HG02981 (cell line): ENCODE results near the gene HTRA3.

Experiments used
- ATAC-seq: cut with Tn5 transposase; IDR thresholded peaks from one replicate; pipeline ENCODE4 v1.9.1; 2021; ENCODE audit warnings: mild to moderate bottlenecking, moderate library complexity; ENCODE audit not compliant: unreplicated experiment

The HTRA3 gene

DNA sequence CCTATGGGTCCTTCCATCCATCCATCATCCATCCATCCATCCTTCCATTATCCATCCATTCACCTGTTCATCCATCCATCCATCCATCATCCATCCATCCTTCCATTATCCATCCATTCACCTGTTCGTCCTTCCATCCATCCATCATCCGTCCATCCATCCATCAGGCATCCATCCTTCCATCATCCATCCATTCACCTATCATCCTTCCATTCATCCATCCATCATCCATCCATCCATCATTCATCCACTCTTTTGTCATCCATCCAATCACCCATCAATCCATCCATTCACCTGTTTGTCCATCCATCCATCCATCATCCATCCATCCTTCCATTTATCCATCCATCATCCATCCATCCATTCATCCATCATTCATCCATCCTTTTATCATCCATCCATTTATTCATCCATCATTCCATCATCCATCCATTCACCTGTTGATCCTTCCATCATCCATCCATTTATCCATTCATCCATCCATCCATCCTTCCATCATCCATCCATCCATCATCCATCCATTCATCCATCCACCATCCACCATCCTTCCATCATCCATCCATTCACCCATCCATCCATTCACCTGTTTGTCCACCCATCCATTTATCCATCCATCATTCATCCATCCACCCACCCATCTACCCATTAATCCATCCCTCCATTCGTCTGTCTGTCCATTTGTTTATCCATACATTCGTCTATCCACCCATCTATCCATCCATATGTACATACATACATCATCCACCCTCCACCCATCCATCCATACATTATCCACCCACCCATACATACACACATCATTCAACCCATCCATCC lies 35.7 kb upstream of the HTRA3 start:
- ATAC-seq: no peak

DNA sequence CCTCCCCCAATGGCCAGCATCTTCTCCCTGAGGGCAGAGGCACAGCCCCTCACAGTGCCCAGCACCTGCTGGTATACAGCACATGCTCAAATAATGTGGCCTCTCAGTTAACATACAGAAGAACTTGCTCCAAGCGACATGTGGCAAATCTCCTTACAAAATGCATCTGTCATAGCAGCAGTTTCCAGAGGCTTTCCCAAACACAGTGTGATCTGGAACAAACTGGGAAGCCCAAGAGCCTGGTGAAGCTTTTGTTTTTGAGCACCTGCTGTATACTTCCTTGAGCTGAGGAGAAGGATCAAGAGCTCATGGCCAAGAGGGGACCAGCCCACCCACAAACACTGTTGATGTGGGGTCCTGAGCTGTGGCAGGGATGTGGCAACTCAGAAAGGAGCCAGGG lies 34.8 kb upstream of the HTRA3 start:
- no peak for ATAC-seq

DNA sequence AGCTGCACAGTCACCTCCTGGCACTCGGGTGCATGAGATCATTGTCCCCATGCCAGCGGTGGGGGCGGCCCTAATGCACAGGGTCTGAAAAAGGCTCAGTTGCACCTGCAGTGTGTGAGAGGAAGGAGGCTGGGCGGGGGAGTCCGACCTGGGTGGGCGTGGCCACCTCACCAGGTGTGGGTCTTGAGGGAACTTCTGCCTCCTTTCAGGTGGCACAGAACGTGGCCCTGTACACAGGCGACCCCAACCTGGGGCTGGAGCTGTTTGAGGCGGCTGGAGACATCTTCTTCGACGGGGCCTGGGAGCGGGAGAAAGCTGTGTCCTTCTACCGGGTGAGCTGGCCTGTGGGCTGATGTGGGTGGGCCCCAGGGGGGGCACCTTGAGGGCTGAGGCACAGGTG lies 34.3 kb upstream of the HTRA3 start:
- ATAC-seq: no peak

DNA sequence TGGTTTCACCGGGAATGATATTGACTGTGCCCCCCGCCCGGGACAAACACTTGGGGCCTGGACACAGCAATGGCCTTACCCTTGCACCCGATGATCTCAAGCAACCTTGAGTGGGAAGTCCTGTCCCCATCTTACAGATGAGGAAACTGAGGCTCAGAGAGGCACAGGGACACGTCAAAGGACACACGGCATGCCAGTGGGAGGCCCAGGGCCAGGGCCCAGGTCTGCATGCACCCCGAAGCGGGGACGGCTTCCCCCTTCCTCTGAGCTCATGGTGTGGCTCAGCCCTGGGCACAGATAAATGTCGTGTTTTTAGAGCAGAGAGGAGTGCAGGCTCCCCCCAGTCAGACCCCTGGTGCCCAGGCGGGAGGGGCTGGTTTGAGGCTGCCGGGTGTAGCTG lies 33.9 kb upstream of the HTRA3 start:
- ATAC-seq: no peak

DNA sequence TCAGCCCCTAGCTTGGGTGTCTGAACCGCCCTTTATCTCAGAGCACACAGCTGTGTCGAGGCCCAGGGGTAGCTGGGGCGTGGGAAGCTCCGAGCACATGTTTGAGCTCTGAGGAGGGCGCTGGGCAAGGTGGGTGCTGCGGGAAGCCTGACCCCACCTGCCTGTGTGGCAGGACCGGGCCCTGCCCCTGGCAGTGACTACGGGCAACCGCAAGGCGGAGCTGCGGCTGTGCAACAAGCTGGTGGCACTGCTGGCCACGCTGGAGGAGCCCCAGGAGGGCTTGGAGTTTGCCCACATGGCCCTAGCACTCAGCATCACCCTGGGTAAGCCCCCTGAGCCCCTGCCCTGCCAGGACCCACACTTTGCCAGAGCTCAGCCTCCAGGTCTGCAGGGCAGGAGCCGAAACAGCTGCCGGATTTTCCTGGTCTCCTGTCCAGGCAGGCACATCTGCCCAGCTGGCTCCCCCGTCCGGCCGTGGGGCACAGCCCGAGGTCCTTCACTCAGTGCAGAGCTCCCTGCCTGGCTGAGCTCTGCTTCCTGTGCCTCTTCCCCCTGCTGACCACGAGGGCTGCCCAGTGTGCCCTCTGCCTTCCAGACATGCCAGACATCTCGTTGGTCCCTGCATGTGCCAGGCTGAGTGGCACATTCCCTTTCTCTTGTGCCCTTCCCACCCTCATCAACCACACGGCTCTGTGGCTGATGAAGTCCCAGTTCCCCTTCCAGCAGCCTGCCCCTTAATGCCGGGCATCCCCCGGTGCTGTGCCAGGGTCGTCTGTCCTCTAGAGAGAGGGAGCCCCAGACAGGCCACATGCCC lies 33.2 kb upstream of the HTRA3 start:
- ATAC-seq: no peak

DNA sequence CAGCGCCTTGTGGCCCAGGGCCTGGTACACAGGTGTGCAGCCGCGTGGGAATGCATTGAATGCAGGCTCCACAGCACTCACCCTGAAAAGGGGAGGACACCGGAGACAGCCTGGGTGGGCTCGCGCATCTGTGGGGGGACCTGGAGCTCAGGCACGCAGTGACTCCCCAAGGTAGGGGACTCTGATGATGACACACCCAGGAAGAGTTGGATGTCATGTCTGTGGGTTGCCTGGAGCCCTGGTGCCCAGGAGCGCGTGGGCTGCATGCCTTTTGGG lies 32.7 kb upstream of the HTRA3 start:
- ATAC-seq: no peak

DNA sequence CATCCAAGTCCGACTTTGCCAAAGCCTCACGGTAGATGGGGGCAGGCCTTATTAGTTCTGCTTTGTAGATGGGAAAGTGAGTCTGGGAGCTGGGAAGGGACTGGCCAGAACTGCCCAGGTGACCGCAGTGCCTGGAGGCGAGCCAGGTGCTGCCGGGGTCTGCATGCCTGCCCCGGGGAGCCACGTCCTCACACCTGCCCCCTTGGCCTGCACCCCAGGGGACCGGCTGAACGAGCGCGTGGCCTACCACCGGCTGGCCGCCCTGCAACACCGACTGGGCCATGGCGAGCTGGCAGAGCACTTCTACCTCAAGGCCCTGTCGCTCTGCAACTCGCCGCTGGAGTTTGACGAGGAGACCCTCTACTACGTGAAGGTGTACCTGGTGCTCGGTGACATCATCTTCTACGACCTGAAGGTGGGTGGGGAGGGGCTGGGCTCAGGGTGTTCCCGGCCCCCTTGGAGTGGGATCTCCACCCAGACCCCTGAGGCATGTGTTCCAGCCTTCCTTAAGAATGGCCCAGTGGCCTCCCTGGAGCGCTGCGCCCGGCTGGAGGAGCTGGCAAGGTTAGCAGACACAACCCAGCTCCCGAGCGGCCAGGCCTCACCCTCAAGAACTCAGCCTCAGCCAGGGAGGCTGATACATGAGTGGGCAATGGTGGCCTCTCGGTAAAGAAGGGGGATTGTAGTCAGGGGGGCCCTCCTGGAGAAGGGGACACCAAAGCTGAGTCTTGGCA lies 32.1 kb upstream of the HTRA3 start:
- ATAC-seq: no peak

DNA sequence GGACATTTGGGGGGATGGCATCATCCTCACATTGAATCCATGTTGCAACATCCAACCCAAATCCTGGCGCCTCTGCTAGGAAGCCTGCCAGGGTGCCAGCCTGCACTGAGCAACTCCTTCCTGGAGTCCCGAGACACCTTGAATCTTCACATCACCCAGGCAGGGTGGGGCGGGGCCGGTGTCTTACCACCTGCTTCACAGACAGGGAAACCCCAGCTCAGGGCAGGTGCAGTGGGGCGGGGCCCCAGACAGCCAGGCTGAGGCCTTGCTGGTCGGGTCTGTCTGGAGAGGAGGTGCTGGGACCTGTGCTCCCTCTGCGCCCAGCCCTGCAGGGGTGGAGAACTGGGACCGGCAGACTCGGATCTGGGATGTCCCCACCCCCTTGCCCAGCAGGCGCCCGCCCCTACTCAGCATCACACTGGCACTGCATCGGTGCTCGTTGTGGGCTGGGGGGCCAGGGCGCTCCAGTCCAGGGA lies 31.5 kb upstream of the HTRA3 start:
- no peak for ATAC-seq

DNA sequence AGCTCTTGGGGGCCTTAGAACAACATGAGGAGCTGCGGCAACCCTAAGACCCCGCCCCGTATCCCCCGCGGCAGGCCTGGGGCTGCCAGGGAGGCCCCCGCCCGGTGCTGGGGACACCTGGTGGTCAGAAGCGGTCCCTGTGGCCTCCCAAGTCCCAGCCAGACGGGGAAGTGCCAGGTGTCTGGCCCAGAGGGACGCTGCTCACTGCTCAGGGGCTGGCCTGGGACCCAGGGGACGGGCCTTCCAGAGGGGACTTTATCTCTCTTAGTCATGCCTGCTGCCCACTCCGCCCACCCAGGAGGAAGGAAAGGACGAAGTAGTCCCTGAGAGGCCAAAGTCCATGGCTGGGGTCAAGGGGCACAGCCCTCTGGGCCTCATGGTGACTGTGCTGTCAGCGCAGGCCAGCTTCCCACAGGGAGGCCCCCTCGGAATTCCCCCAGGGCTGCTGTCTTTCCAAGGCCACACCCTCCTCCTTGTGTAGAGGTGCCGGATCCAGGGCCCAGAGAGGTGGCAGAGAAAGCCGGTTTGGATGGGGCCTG lies 31.0 kb upstream of the HTRA3 start:
- no peak for ATAC-seq

DNA sequence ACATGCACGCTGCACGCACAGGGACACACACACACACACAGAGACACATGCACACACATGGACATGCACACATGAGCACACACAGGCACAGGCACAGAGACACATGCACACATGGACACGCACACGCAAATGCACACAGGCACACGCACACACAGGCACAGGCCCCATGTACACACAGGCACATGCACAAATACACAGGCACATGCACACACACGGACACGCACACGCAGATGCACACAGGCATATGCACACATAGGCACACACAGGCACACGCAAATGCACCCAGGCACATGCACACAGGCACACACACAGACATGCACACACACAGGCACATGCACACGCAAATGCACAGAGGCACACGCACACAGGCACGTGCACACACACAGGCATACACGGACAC lies 30.3 kb upstream of the HTRA3 start:
- ATAC-seq: no peak

DNA sequence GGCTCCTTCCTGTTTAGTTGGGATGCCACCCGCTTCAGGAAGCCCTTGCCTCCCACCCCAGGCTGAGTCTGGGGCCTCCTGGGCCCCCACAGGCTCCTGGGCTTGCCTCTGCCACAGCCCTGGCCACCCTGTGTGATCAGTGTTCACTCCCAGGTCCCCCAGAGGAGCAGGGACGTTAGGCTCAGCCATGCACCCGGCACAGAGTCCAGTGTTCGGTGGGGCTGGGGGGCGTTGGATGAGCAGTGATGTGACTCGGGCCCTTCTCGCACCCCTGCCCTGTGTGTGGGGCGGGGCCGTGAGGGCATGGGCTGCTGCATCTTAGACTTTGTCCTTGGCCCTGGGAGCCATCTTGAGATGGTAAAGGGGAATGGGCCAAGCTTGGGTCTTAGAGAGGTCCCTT lies 29.9 kb upstream of the HTRA3 start:
- ATAC-seq: no peak

DNA sequence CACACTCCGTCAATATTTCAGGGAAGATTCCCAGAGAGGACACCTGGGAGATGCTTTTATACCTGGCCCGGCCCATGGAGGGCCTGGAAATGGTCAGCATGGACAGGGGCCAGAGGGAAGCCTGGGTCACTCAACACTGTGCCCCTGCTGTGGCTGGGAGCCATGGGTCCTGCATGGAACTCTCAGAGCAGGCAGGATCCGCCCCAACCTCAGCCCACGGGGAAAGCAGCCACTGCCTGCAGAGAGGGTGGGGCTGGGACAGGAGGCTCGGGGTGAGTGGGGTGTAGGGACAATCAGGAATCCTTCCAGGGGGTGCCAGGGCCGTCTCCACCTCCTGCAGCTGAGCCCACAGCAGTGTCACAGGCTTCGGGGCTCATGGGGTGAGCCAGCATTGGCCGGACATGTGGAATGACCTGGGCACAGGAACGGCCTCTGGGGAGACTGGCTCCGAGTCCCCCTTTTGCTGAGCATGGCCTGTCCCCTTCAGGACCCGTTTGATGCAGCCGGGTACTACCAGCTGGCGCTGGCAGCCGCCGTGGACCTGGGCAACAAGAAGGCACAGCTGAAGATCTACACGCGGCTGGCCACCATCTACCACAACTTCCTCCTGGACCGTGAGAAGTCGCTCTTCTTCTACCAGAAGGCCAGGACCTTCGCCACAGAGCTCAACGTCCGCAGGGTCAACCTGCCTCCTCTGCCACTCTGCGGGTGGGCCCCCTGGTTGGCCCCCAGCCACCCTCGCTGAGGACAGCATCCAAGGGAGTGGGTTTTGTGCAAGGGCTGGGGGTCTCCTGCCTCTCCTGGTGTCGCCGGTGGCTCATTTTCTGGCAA lies 29.1 kb upstream of the HTRA3 start:
- ATAC-seq: no peak

DNA sequence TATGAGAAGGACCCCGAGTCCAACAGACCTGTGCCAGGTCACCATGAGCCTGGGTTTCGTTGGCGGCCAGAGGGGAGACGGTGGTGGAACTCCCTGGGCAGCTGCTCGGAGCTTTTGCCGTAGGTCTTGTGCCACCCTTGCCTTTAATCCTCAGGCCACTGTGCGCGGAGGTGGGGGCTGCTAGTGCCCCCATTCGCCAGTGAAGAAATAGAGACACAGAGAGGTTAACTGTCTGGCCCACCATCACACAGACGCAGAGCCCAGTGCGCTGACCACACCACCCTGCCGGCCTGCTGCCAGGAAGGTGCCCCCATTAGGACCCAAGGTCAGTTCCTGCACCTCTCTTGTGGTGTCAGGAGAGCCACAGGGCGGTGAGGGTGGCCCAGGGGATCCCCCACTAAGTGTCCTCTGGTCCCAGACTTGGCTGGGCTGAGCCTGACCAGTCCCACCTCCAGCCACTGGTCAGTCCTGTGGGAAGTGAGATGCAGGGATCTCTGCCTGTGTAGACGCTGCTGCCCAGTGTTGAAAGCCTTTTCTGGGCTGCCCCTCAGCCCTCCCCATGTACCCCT lies 28.3 kb upstream of the HTRA3 start:
- ATAC-seq: no peak

DNA sequence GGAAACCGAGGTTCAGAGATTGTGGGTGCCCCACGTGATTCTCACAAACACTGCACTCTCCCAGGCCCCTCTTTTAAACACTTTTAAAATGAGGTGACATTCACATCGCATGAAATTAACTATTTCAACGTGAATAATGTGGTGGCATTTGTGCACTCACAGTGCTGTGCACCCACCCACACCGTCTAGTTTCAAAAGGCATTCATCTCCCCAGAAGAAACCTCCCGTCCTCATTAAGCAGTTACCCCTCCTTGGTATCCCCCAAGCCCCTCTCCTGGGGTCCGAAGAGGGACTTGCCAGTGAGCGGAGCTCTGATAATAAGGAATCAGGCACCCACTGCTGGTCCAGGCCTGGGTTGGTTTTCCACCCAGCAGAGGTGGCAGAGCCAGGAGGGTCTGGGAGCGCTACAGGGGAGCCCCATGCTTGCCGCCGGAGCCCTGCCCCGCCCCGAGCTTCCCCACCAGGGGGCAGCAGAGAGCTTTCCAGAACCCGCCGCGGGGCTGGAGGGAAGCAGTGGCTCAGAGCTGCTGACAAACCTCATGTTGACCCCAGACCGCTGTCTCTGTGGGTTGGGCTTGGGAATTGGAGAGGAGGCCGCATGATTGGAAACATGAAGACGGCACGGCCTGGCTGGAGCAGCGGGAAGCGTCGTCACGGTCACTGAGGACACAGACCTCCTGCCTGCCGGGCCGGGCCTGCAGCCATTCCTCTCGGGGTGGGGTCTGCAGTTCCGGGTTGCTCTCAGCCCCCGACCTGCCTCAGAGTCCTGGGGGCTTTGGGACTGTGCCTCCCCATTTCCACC lies 27.5 kb upstream of the HTRA3 start:
- peak; percentile 62 for ATAC-seq

DNA sequence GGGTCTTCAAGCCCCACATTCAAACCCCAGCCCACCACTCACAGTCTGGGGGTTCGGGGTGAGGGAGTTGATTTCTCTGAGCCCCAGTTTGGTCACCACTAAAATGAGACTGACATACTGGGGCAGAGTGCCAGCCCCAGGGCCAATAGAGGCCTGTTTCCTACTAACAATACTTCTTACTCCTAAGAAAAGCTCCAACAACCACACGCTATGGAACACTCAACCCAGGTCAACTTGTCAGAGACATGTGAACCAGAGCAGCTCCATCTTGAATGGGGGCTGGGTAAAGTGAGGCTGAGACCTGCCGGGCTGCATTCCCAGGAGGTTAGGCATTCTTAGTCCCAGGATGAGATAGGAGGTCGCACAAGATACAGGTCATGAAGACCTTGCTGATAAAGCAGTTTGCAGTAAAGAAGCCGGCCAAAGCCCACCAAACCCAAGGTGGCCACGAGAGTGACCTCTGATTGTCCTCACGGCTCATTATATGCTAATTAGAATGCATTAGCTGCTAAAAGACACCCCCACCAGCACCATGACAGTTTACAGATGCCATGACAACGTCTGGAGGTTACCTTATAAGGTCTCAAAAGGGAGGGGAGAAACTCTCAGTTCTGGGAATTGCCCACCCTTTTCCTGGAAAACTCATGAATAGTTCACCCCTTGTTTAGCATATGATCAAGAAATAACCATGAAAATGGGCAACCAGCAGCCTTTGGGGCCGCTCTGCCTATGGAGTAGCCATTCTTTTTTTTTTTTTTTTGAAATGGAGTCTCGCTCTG lies 26.6 kb upstream of the HTRA3 start:
- ATAC-seq: no peak

DNA sequence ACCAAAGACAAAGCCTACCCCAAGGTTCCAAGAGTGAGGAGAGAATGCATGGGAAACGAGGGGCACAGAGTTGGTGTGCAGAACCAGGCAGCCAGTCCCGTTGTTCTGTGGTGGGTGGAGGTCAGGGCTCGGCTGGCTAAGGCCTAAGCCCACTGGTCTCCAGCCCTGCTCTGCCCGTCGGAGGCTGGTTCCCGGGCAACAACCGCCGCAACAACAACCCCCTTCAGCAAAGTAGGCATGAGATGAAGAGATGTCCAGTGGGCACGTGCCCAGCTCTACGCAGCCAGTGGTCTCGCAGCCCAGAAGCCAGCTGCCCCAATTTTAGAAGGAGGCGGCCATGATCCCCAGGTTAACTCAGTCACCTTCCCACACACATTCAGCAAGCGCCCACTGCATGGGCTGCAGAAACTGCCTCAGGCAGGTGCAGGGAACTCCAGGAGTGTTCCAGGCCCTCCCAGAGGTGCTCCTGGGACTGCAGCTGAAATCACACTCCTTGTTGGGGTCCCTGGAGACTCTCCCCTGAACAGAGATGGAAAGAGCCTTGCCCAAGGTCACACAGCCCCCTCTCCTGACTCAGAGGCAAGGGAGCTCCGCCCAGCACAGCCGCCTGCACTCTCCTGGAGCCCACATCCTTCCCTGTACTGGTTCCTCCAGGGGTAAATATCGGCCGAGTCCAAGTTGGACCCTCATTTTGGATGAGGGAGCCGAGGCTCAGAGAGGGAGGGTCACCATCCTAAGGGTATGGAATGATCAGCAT lies 25.4 kb upstream of the HTRA3 start:
- no peak for ATAC-seq

DNA sequence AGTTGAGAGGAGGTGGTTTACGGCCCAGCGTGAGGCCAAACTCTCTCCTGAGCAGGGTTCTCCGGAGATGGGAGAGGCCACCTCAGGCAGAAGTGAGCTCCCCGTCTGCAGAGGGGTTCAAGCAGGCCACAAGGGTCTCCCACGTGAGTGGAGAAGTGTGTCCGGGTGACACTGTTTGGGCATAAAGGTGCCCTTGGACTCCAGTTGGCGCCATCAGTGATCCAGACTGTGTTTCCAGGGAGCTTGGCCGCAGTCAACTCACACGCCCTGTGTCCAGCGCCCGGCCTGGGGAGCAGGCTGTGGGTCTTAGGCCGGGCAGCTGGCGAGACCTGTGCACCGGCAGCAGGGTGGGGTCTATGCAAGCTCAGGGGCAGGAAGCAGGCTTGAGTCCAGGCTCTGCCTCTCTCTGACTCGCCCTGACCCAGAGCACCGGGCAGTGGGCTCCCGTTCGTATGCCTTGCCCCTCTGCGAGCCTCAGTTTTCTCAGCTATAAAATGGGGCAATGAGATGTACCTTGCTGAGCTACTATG lies 24.6 kb upstream of the HTRA3 start:
- no peak for ATAC-seq
